GM19468 (cell line): ENCODE results near the gene PDE3B.
"Not testable (repeated sequence)": the region's sequence is repeated elsewhere in the genome, so short reads cannot be mapped to it uniquely, and the experiment has no call there.

Experiments
- ATAC-seq: cut with Tn5 transposase; IDR thresholded peaks from one replicate; pipeline ENCODE4 v1.9.1; 2021; ENCODE audit warnings: mild to moderate bottlenecking, moderate library complexity, moderate number of reproducible peaks; ENCODE audit not compliant: unreplicated experiment; ENCODE audit errors: extremely low read depth

Gene PDE3B

GRCh38 chr11:14638561-14638960 is 5.0 kb upstream of the PDE3B start:
- ATAC-seq, result no peak

- no peak for ATAC-seq
Measured at GRCh38 chr11:14641801-14642200, 1.8 kb upstream of the PDE3B start.

- ATAC-seq, result no peak
Measured at GRCh38 chr11:14642453-14642852, 1.2 kb upstream of the PDE3B start.

DNA sequence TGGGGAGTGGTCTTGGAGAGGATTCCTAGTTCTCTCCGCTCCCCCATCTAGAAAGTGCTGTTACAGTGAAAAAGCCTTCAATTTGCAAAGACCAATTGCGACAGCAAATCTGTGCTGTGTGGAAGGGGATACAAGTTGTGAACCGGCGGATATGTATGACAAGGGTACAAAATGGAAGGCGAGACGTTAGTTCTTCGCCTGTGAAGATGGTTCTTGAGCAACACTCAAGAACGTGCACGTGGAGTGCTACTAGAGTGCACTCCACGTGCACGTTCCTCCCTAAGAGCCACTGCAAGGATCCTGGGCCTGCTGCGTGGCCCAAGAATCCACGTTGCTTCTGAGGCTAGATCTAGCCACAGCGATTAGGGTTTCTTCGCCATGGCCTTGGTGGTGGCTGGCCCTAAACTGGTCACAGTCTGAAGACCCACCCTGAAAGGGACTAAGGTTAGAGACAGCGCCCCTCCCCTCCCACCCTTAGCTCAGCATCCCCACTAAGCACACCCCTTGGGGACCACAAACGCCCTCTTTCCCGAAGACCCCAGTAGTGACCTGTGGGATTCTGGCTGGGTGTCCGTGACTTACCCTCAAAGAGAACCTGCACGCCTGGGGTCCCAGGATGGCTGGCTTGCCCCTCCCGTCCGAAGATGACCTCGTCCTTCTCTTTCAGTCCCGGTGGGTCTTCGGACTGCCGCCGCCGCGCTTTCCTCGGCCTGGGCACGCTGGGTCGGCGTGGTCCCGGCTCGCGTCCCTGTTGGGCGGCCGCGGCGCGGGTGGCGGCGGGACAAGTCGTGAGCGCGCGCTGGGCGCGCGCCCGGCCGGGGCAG is 519 bp upstream of the PDE3B start:
- no peak for ATAC-seq

DNA sequence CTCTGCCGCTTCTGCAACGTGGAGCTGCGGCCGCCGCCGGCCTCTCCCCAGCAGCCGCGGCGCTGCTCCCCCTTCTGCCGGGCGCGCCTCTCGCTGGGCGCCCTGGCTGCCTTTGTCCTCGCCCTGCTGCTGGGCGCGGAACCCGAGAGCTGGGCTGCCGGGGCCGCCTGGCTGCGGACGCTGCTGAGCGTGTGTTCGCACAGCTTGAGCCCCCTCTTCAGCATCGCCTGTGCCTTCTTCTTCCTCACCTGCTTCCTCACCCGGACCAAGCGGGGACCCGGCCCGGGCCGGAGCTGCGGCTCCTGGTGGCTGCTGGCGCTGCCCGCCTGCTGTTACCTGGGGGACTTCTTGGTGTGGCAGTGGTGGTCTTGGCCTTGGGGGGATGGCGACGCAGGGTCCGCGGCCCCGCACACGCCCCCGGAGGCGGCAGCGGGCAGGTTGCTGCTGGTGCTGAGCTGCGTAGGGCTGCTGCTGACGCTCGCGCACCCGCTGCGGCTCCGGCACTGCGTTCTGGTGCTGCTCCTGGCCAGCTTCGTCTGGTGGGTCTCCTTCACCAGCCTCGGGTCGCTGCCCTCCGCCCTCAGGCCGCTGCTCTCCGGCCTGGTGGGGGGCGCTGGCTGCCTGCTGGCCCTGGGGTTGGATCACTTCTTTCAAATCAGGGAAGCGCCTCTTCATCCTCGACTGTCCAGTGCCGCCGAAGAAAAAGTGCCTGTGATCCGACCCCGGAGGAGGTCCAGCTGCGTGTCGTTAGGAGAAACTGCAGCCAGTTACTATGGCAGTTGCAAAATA is 816 bp downstream of the PDE3B start:
- peak; percentile 38 for ATAC-seq

- no peak for ATAC-seq
Measured at GRCh38 chr11:14645015-14645912, 1.7 kb downstream of the PDE3B start.

DNA sequence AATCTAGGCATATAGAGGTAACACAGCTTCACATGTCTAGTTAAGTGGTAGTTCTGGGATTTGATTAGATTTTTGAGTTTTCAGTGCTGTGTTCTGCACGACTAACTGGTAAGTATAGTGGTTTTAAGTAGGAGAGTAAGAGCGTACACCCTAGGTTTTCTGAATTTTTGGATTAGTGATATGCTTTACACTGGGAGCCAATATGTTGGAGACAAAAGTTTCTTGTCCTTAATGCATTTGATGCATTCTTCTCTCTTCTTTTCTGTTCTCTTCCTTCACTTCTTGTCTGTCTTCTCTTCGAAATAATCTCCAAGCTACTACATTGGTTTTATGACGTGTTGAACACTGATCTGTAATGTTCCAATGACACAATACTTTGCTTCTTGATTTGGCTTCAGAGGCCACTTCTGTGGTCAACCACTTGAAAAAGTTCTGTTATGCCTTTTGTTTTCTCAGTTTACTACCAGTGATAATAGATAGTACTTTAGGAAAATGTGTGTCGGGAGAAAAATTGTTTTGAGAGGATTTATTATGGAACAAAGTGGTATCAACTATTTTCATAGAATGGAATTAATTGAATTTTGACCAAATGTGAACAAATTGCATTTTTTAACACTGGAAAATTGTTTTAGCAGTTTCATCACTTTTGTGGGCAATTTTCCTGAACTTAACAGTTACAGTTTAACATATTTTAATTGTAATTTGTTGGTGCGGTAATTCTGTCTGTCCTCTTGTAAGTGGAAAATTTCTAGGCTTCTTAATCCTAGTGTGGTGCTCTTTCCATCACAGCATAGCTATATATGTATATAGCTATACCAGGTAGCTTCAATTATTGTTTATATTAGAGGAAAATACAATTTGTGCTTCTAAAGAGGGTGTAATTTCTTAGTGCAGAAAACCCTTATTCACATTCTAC is 2.6 kb downstream of the PDE3B start:
- ATAC-seq, result no peak

DNA sequence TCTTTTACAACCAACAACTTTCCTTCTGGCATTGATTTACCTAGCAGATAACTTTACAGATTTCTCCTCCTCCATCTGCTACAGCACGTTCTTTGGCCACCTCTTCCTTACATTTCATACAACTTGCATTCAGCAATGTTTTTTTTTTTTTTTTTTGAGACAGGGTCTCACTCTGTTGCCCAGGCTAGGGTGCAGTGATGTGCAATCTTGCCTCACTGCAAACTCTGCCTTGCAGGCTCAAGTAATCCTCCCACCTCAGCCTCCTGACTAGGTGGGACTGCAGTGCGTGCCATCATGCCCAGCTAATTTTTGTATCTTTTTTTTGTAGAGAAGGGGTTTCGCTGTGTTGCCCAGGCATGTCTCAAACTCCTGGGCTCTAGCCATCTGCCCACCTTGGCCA is 6.5 kb downstream of the PDE3B start:
- ATAC-seq, result no peak

DNA sequence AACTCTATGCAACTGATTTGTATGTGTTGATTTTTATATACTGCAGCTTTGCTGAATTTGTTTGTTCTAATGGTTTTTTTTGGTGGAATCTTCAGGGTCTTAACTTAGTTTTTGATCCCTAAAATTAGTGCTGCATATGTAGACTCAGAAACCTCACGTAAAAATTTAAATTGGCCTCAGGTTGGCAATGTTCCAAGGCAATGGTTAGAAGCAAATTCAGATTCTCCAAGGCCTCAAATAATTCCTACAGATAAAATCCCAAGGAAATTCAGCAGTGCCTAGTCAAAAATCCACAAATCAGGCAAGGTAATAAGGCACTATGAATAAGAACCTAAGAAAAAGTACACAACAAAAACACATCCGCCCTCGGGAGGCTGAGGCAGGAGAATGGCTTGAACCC is 9.5 kb downstream of the PDE3B start:
- ATAC-seq, result no peak

- ATAC-seq, result no peak
Measured at GRCh38 chr11:14655435-14655834, 11.8 kb downstream of the PDE3B start.

DNA sequence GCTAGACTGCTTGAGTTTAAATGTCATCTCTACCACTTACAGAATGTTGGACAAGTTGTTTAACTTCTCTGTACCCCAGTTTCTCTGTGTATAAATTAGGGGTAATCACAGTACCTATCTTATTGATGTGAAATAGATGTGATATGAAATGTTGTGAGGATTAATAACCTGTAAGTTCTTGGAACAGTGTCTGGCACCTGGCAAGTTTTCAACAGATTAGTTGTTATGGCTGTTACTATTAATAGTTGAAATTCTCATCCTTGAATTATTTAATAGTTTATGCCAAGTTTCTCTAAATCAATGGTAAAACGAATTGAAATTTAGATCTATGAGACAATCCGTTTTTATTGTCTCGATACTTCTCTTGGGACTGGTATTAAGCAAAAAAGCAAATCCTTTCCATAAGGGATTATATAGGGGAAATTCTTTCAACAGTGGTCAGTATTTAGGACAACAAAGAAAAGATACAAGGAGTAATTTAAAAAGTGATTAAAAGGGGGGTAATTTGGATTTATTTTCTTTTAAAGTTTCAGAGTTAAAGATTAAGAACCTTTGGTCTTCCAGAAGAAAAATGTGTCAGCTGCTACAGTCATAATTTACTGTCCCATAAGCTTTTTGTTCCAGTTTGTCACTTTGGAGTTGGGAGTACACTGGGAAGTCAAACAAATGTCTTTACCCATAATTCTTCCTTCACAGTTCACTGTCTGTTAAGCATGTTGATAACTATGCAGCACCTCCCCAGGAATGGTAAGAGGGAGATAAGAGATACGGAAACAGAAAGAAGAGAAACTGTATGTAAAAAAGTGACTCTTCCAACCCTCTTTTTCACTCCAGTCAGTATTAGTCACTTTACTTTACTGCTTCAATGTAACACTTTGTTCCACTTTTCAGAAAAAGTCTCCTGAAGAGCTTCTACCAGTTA is 13.2 kb downstream of the PDE3B start:
- ATAC-seq, result no peak

DNA sequence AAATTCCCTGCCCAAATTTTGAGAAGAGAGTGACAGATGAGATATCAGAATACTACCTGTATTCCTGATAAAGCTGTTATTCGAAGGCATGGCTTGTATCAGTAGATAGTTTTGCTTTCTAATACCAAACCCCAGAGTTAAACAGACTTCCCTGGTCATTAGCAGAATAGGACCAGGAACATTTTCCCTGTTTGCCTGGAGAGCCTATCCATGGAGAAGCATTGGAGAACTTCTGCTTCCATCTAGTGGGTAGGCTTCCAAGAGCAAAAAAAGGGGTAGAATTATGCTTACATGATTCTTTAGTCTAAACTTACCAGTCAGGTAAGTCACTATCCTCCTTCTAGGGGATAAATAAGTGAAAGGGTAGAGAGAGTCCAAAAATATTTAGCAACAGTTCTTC is 14.2 kb downstream of the PDE3B start:
- ATAC-seq, result no peak

- ATAC-seq, result not testable (repeated sequence)
Measured at GRCh38 chr11:14664926-14665325, 21.3 kb downstream of the PDE3B start.

DNA sequence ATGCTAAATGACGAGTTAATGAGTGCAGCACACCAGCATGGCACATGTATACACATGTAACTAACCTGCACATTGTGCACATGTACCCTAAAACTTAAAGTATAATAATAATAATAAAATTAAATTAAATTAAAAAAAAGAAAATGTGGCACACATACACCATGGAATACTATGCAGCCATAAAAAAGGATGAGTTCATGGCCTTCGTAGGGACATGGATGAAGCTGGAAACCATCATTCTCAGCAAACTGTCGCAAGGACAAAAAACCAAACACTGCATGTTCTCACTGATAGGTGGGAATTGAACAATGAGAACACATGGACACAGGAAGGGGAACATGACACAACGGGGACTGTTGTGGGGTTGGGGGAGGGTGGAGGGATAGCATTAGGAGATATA is 23.7 kb downstream of the PDE3B start:
- ATAC-seq, result not testable (repeated sequence)

- ATAC-seq, result no peak
Measured at GRCh38 chr11:14668731-14669301, 25.2 kb downstream of the PDE3B start.

DNA sequence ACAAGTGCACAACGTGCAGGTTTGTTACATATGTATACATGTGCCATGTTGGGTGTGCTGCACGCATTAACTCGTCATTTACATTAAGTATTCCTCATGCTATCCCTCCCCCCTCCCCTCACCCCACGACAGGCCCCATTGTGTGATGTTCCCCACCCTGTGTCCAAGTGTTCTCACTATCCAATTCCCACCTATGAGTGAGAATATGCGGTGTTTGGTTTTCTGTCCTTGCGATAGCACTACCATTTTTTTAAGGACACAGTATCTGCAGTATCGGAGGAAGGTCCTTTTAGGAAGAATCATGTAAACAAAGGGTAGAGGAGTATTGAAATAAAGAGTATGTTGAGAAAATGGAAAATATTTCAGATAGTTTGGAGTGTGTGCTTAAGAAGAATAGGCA is 25.9 kb downstream of the PDE3B start:
- no peak for ATAC-seq

DNA sequence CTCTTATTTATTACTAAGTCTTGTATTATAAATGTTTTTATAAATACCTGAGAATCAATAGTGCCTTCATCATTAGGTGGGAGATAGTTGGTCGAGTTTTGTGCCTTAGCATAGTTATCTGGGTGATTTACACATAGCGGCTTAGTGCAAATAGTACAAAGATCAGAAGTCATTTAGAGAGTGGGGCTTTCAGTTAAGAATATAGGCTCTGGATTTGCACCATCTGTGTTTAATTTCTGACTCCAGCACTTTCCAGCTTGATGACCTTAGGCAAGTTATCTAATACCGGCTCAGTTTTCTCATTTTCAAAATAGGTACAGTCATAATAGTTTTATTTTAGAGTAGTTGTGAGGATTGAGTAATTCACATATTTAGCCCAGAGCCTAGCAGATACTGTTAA is 26.4 kb downstream of the PDE3B start:
- no peak for ATAC-seq

GRCh38 chr11:14672635-14673034 is 29.0 kb downstream of the PDE3B start:
- ATAC-seq, result no peak
